Endothelial cell of umbilical vein (primary cell): ENCODE results near the gene PXK. TPM values are rescaled to one million over a fixed set of nuclear protein-coding genes. Genes with fewer than 3 reads are reported as not detected.

ENCODE experiments used
- BruUV-seq: library from RNA; stranded (reverse); fragments of 400-500 nt; replicated peaks from 2 replicates; lab custom pipeline; 2021; lab: Mats Ljungman, UMichigan
- CTCF ChIA-PET: fragments of 300-600, 350-600 bp; sonication (Branson Sonifier 250); formaldehyde crosslinking; loops from one replicate; lab custom pipeline; 2021; ENCODE audit warnings: antibody characterized with exemption, inconsistent platforms; lab: Charles Lee
- POLR2A ChIA-PET: fragments of 300-600, 350-600 bp; sonication (Branson Sonifier 250); formaldehyde crosslinking; loops from one replicate; lab custom pipeline; 2021; ENCODE audit warnings: antibody characterized with exemption, inconsistent platforms; lab: Charles Lee
- DNase-seq: peaks from one replicate; pipeline ENCODE4 v3.0.0-alpha.2; 2011; ENCODE audit warnings: low read depth, low spot score
- FAIRE-seq: peaks from 2 replicates; lab custom pipeline; 2011; peaks lifted over from hg19 to GRCh38; lab: Jason Lieb, UNC
- H2AFZ ChIP-seq: 2 replicates; pipeline ENCODE4 v1.6.0; 2012; ENCODE audit warnings: low read depth, low read length, control low read depth, inconsistent platforms
- H3K27ac ChIP-seq: 2 replicates; pipeline ENCODE4 v1.5.1; 2011; ENCODE audit warnings: low read depth, mild to moderate bottlenecking, control low read depth, low read length, moderate library complexity; ENCODE audit not compliant: insufficient read depth
- H3K27me3 ChIP-seq, 2 experiments: 2 replicates each; pipeline versions ENCODE4 v1.6.0 to v1.6.1; 2011; ENCODE audit warnings: low read length in 2 of 2, mixed read lengths in 1 of 2; ENCODE audit not compliant: control insufficient read depth in 2 of 2, insufficient read depth in 2 of 2
- H3K36me3 ChIP-seq, 2 experiments: 2 replicates in 1 of 2; 3 replicates in 1 of 2; pipeline ENCODE4 v1.5.1; 2011; ENCODE audit warnings: low read length in 2 of 2, mild to moderate bottlenecking in 1 of 2, moderate library complexity in 1 of 2; ENCODE audit not compliant: control insufficient read depth in 2 of 2, insufficient read depth in 2 of 2; ENCODE audit errors: extremely low read depth in 1 of 2
- H3K4me1 ChIP-seq: 3 replicates; pipeline ENCODE4 v1.5.1; 2011; ENCODE audit warnings: mild to moderate bottlenecking, low read length; ENCODE audit not compliant: control insufficient read depth, insufficient read depth; ENCODE audit errors: extremely low read depth
- H3K4me2 ChIP-seq: 2 replicates; pipeline ENCODE4 v1.6.1; 2011; ENCODE audit warnings: low read length, control low read depth, mixed read lengths; ENCODE audit not compliant: insufficient read depth
- H3K4me3 ChIP-seq, 3 experiments: fragments of 200-600 bp in 1 of 3; sonication (generic), shearing (Covaris generic) in 1 of 3; replicated peaks in 1 of 3; 2 replicates each; pipeline ENCODE4 v1.5.1; 2011 to 2016; ENCODE audit warnings: control low read depth in 3 of 3, low read length in 3 of 3, mild to moderate bottlenecking in 2 of 3, inconsistent platforms in 1 of 3, low read depth in 1 of 3, moderate library complexity in 1 of 3; ENCODE audit not compliant: insufficient read depth in 1 of 3
- H3K79me2 ChIP-seq: 2 replicates; pipeline ENCODE4 v1.6.0; 2012; ENCODE audit warnings: low read length, inconsistent platforms; ENCODE audit not compliant: control insufficient read depth, insufficient read depth
- H3K9ac ChIP-seq: replicated peaks from 2 replicates; pipeline ENCODE3; 2011; ENCODE audit warnings: low read length, control low read depth; ENCODE audit not compliant: insufficient read depth; ENCODE audit errors: extremely low read depth
- H3K9me1 ChIP-seq: replicated peaks from 3 replicates; pipeline ENCODE4 v1.6.0; 2011; ENCODE audit warnings: mild to moderate bottlenecking, low read length; ENCODE audit not compliant: control insufficient read depth, insufficient read depth; ENCODE audit errors: extremely low read depth
- H3K9me3 ChIP-seq: replicated peaks from 2 replicates; pipeline ENCODE4 v1.5.1; 2012; ENCODE audit warnings: low read length, inconsistent platforms; ENCODE audit not compliant: control insufficient read depth, insufficient read depth
- H4K20me1 ChIP-seq: replicated peaks from 2 replicates; pipeline ENCODE3; 2011; ENCODE audit warnings: mild to moderate bottlenecking, low read length; ENCODE audit not compliant: control insufficient read depth, insufficient read depth; ENCODE audit errors: extremely low read depth
- CTCF ChIP-seq, 2 donors: IDR thresholded peaks; 1 replicate in 1 of 2; 2 replicates in 1 of 2; pipeline ENCODE4 v1.5.1; 2011; ENCODE audit warnings: low read length in 2 of 2, mild to moderate bottlenecking in 2 of 2, moderate library complexity in 2 of 2, control low read depth in 1 of 2, inconsistent platforms in 1 of 2, low read depth in 1 of 2; ENCODE audit not compliant: insufficient read depth in 1 of 2; ENCODE audit errors: extremely low read depth in 1 of 2
- EZH2 ChIP-seq: IDR thresholded peaks from 2 replicates; pipeline ENCODE4 v1.6.1; 2012; ENCODE audit warnings: borderline replicate concordance, low read depth, mild to moderate bottlenecking, moderate library complexity, low read length, inconsistent platforms; ENCODE audit not compliant: severe bottlenecking
- FOS ChIP-seq: IDR thresholded peaks from 2 replicates; pipeline ENCODE4 v1.6.1; 2011; ENCODE audit warnings: mild to moderate bottlenecking, low read length, moderate library complexity, borderline replicate concordance; ENCODE audit not compliant: insufficient read depth
- GATA2 ChIP-seq: IDR thresholded peaks from 2 replicates; pipeline ENCODE4 v1.7.0; 2011; ENCODE audit warnings: low read depth, mild to moderate bottlenecking, moderate library complexity, mixed read lengths, low read length; ENCODE audit not compliant: insufficient read length, insufficient read depth
- JUN ChIP-seq: IDR thresholded peaks from 2 replicates; pipeline ENCODE4 v1.6.1; 2011; ENCODE audit warnings: borderline replicate concordance, low read depth; ENCODE audit not compliant: insufficient read length, insufficient read depth
- MAX ChIP-seq: IDR thresholded peaks from 2 replicates; pipeline ENCODE4 v1.6.1; 2011; ENCODE audit not compliant: insufficient read depth, insufficient read length
- MYC ChIP-seq: IDR thresholded peaks from one replicate; pipeline ENCODE4 v1.6.1; 2011; ENCODE audit warnings: mild to moderate bottlenecking, low read depth, low read length
- POLR2A ChIP-seq: IDR thresholded peaks from 2 replicates; pipeline ENCODE4 v1.6.1; 2012; ENCODE audit warnings: low read depth, mild to moderate bottlenecking, control low read depth, low read length
- POLR2AphosphoS5 ChIP-seq: IDR thresholded peaks from 2 replicates; pipeline ENCODE4 v1.6.1; 2012; ENCODE audit warnings: low read depth, mild to moderate bottlenecking, control low read depth, low read length, moderate library complexity; ENCODE audit not compliant: insufficient read depth
- dilution Hi-C: fragments of 300-500 bp; cut with MboI; formaldehyde crosslinking; loops from one replicate; pipeline ENCODE4 v1.15.0; 2019; ENCODE audit warnings: low sequenced_read_pairs; ENCODE audit not compliant: extremely low pct_ligation_motif_present
- intact Hi-C: fragments of 100-400 bp; cut with micrococcal nuclease; formaldehyde crosslinking; loops from one replicate; pipeline ENCODE4 v1.10.0; 2022
- polyA plus RNA-seq, 4 experiments: library from polyadenylated mRNA; depleted of rRNA in 3 of 4; stranded (reverse) in 3 of 4; unstranded in 1 of 4; fragments of >200 nt; gene quantifications; 2 replicates each; pipeline versions ENCODE4 v1.2.1 to v1.2.3, GENCODE V29; 2011 to 2012; ENCODE audit warnings: missing spikeins in 1 of 4
- total RNA-seq: library from RNA; stranded (reverse); gene quantifications from 2 replicates; pipeline ENCODE4 v1.2.3, GENCODE V29; 2021

PXK gene
- total and polyA plus RNA-seq, 2 donors (not counting 3 experiments of a cell fraction or from before 2014, with no cell fraction given): 11.3 to 14.6 TPM

- dilution Hi-C loops: no loop called here
- ChIA-PET CTCF (interaction anchor here (1.4 to 4.2 kb wide), 3 partner anchors 20 to 89 kb away, joined by 3 to 16 read pairs (median 9); partner anchors contain the start of genes HTD2 and RPP14), POLR2A (no interaction called here)
- no peaks in the 10 kb centered on the region for H3K27me3 ChIP-seq
- DNase-seq (no peak), FAIRE-seq (no peak)
- H3K4me1 ChIP-seq: peaks cover 19% of the 10 kb centered on the region
- no peak overlapping the region for H2AFZ ChIP-seq
- no peaks in the 10 kb centered on the region for H3K9me1 ChIP-seq
- H3K9ac ChIP-seq: no peak overlapping the region
- H4K20me1 ChIP-seq: no peaks in the 10 kb centered on the region
- H3K79me2 ChIP-seq: no peaks in the 10 kb centered on the region
- H3K36me3 ChIP-seq: no peaks in the 10 kb centered on the region
- no peak overlapping the region for H3K4me3 ChIP-seq
- TF ChIP-seq MYC (no peak), MAX (no peak), POLR2A (no peak), FOS (no peak)
- intact Hi-C loops: no loop called here
- no peak overlapping the region for H3K4me2 ChIP-seq
- H3K9me3 ChIP-seq: no peaks in the 10 kb centered on the region
- BruUV-seq: no TSS peak
- H3K27ac ChIP-seq: no peak overlapping the region
Observed at GRCh38 chr3:58326267-58326900, 6.3 kb upstream of the PXK start.

GRCh38 chr3:58329150-58329921, 3.4 kb upstream of the PXK start:
- intact Hi-C loops (no loop called here), dilution Hi-C loops (no loop called here)
- Histone ChIP-seq H3K27me3 (no peaks in the 10 kb centered on the region), H2AFZ (no peak overlapping the region), H3K27ac (no peak overlapping the region), H3K9ac (no peak overlapping the region), H3K4me3 (no peak overlapping the region), H3K4me2 (no peak overlapping the region), H3K79me2 (peaks cover 3% of the 10 kb centered on the region), H3K9me1 (no peaks in the 10 kb centered on the region), H3K4me1 (peaks cover 26% of the 10 kb centered on the region), H4K20me1 (no peaks in the 10 kb centered on the region), H3K9me3 (no peaks in the 10 kb centered on the region), H3K36me3 (no peaks in the 10 kb centered on the region)
- ChIA-PET POLR2A (no interaction called here), CTCF (no interaction called here)
- no TSS peak for BruUV-seq
- FAIRE-seq: no peak
- DNase-seq: no peak
- TF ChIP-seq EZH2 (no peak), POLR2AphosphoS5 (no peak), CTCF (IDR thresholded peaks at IDR 0.05; ENCODE audit: extremely low read depth in 1 of 2, insufficient read depth in 1 of 2, low read depth in 1 of 2, low read length in 2 of 2) (no peak), FOS (no peak), MYC (no peak), POLR2A (no peak), MAX (no peak), GATA2 (no peak), JUN (no peak)
